Endothelial cell of umbilical vein (primary cell): ENCODE measurements around the gene ERBB3. TPM values are rescaled to one million over a fixed set of nuclear protein-coding genes. Genes with fewer than 3 reads are reported as not detected.

Source experiments
- BruUV-seq: library from RNA; stranded (reverse); fragments of 400-500 nt; replicated peaks from 2 replicates; lab custom pipeline; 2021; lab: Mats Ljungman, UMichigan
- CTCF ChIA-PET: fragments of 300-600, 350-600 bp; sonication (Branson Sonifier 250); formaldehyde crosslinking; loops from one replicate; lab custom pipeline; 2021; ENCODE audit warnings: antibody characterized with exemption, inconsistent platforms; lab: Charles Lee
- POLR2A ChIA-PET: fragments of 300-600, 350-600 bp; sonication (Branson Sonifier 250); formaldehyde crosslinking; loops from one replicate; lab custom pipeline; 2021; ENCODE audit warnings: antibody characterized with exemption, inconsistent platforms; lab: Charles Lee
- DNase-seq: peaks from one replicate; pipeline ENCODE4 v3.0.0-alpha.2; 2011; ENCODE audit warnings: low read depth, low spot score
- FAIRE-seq: peaks from 2 replicates; lab custom pipeline; 2011; peaks lifted over from hg19 to GRCh38; lab: Jason Lieb, UNC
- H2AFZ ChIP-seq: 2 replicates; pipeline ENCODE4 v1.6.0; 2012; ENCODE audit warnings: low read depth, low read length, control low read depth, inconsistent platforms
- H3K27ac ChIP-seq: 2 replicates; pipeline ENCODE4 v1.5.1; 2011; ENCODE audit warnings: low read depth, mild to moderate bottlenecking, control low read depth, low read length, moderate library complexity; ENCODE audit not compliant: insufficient read depth
- H3K27me3 ChIP-seq, 2 experiments: 2 replicates each; pipeline versions ENCODE4 v1.6.0 to v1.6.1; 2011; ENCODE audit warnings: low read length in 2 of 2, mixed read lengths in 1 of 2; ENCODE audit not compliant: control insufficient read depth in 2 of 2, insufficient read depth in 2 of 2
- H3K36me3 ChIP-seq, 2 experiments: 2 replicates in 1 of 2; 3 replicates in 1 of 2; pipeline ENCODE4 v1.5.1; 2011; ENCODE audit warnings: low read length in 2 of 2, mild to moderate bottlenecking in 1 of 2, moderate library complexity in 1 of 2; ENCODE audit not compliant: control insufficient read depth in 2 of 2, insufficient read depth in 2 of 2; ENCODE audit errors: extremely low read depth in 1 of 2
- H3K4me1 ChIP-seq: 3 replicates; pipeline ENCODE4 v1.5.1; 2011; ENCODE audit warnings: mild to moderate bottlenecking, low read length; ENCODE audit not compliant: control insufficient read depth, insufficient read depth; ENCODE audit errors: extremely low read depth
- H3K4me2 ChIP-seq: 2 replicates; pipeline ENCODE4 v1.6.1; 2011; ENCODE audit warnings: low read length, control low read depth, mixed read lengths; ENCODE audit not compliant: insufficient read depth
- H3K4me3 ChIP-seq, 3 experiments: fragments of 200-600 bp in 1 of 3; sonication (generic), shearing (Covaris generic) in 1 of 3; replicated peaks in 1 of 3; 2 replicates each; pipeline ENCODE4 v1.5.1; 2011 to 2016; ENCODE audit warnings: control low read depth in 3 of 3, low read length in 3 of 3, mild to moderate bottlenecking in 2 of 3, inconsistent platforms in 1 of 3, low read depth in 1 of 3, moderate library complexity in 1 of 3; ENCODE audit not compliant: insufficient read depth in 1 of 3
- H3K79me2 ChIP-seq: 2 replicates; pipeline ENCODE4 v1.6.0; 2012; ENCODE audit warnings: low read length, inconsistent platforms; ENCODE audit not compliant: control insufficient read depth, insufficient read depth
- H3K9ac ChIP-seq: replicated peaks from 2 replicates; pipeline ENCODE3; 2011; ENCODE audit warnings: low read length, control low read depth; ENCODE audit not compliant: insufficient read depth; ENCODE audit errors: extremely low read depth
- H3K9me1 ChIP-seq: replicated peaks from 3 replicates; pipeline ENCODE4 v1.6.0; 2011; ENCODE audit warnings: mild to moderate bottlenecking, low read length; ENCODE audit not compliant: control insufficient read depth, insufficient read depth; ENCODE audit errors: extremely low read depth
- H3K9me3 ChIP-seq: replicated peaks from 2 replicates; pipeline ENCODE4 v1.5.1; 2012; ENCODE audit warnings: low read length, inconsistent platforms; ENCODE audit not compliant: control insufficient read depth, insufficient read depth
- H4K20me1 ChIP-seq: replicated peaks from 2 replicates; pipeline ENCODE3; 2011; ENCODE audit warnings: mild to moderate bottlenecking, low read length; ENCODE audit not compliant: control insufficient read depth, insufficient read depth; ENCODE audit errors: extremely low read depth
- FOS ChIP-seq: IDR thresholded peaks from 2 replicates; pipeline ENCODE4 v1.6.1; 2011; ENCODE audit warnings: mild to moderate bottlenecking, low read length, moderate library complexity, borderline replicate concordance; ENCODE audit not compliant: insufficient read depth
- GATA2 ChIP-seq: IDR thresholded peaks from 2 replicates; pipeline ENCODE4 v1.7.0; 2011; ENCODE audit warnings: low read depth, mild to moderate bottlenecking, moderate library complexity, mixed read lengths, low read length; ENCODE audit not compliant: insufficient read length, insufficient read depth
- JUN ChIP-seq: IDR thresholded peaks from 2 replicates; pipeline ENCODE4 v1.6.1; 2011; ENCODE audit warnings: borderline replicate concordance, low read depth; ENCODE audit not compliant: insufficient read length, insufficient read depth
- MYC ChIP-seq: IDR thresholded peaks from one replicate; pipeline ENCODE4 v1.6.1; 2011; ENCODE audit warnings: mild to moderate bottlenecking, low read depth, low read length
- POLR2AphosphoS5 ChIP-seq: IDR thresholded peaks from 2 replicates; pipeline ENCODE4 v1.6.1; 2012; ENCODE audit warnings: low read depth, mild to moderate bottlenecking, control low read depth, low read length, moderate library complexity; ENCODE audit not compliant: insufficient read depth
- dilution Hi-C: fragments of 300-500 bp; cut with MboI; formaldehyde crosslinking; loops from one replicate; pipeline ENCODE4 v1.15.0; 2019; ENCODE audit warnings: low sequenced_read_pairs; ENCODE audit not compliant: extremely low pct_ligation_motif_present
- intact Hi-C: fragments of 100-400 bp; cut with micrococcal nuclease; formaldehyde crosslinking; loops from one replicate; pipeline ENCODE4 v1.10.0; 2022
- polyA plus RNA-seq, 4 experiments: library from polyadenylated mRNA; depleted of rRNA in 3 of 4; stranded (reverse) in 3 of 4; unstranded in 1 of 4; fragments of >200 nt; gene quantifications; 2 replicates each; pipeline versions ENCODE4 v1.2.1 to v1.2.3, GENCODE V29; 2011 to 2012; ENCODE audit warnings: missing spikeins in 1 of 4
- total RNA-seq: library from RNA; stranded (reverse); gene quantifications from 2 replicates; pipeline ENCODE4 v1.2.3, GENCODE V29; 2021
- TF ChIP-seq, protein P1 (sequence below), 2 donors: IDR thresholded peaks; 1 replicate in 1 of 2; 2 replicates in 1 of 2; pipeline ENCODE4 v1.5.1; 2011; ENCODE audit warnings: low read length in 2 of 2, mild to moderate bottlenecking in 2 of 2, moderate library complexity in 2 of 2, control low read depth in 1 of 2, inconsistent platforms in 1 of 2, low read depth in 1 of 2; ENCODE audit not compliant: insufficient read depth in 1 of 2; ENCODE audit errors: extremely low read depth in 1 of 2
- TF ChIP-seq, protein P2 (sequence below): IDR thresholded peaks from 2 replicates; pipeline ENCODE4 v1.6.1; 2011; ENCODE audit not compliant: insufficient read depth, insufficient read length

Gene ERBB3
- total and polyA plus RNA-seq, 2 donors (not counting 3 experiments of a cell fraction or from before 2014, with no cell fraction given) = 0.11 to 1.5 TPM

GRCh38 chr12:56120158-56120846 lies 40.3 kb downstream of the ERBB3 start:
- peaks cover 0 to 13% of the 10 kb centered on the region in 2 experiments for H3K36me3 ChIP-seq
- no peaks in the 10 kb centered on the region for H3K27me3 ChIP-seq
- peak overlapping the region; percentile 39 for H3K4me2 ChIP-seq
- H2AFZ ChIP-seq = no peak overlapping the region
- H3K27ac ChIP-seq = no peak overlapping the region
- peaks cover 23% of the 10 kb centered on the region for H3K4me1 ChIP-seq
- BruUV-seq = no TSS peak
- no peak overlapping the region for H3K4me3 ChIP-seq
- POLR2A ChIA-PET = interaction anchor here (0.6 to 3.0 kb wide), 5 partner anchors 8 to 379 kb away, joined by 3 to 20 read pairs (median 7); partner anchors contain the start of genes ESYT1 and MYL6
- no peaks in the 10 kb centered on the region for H3K9me1 ChIP-seq
- DNase-seq = no peak
- no peak for FAIRE-seq
- no peaks in the 10 kb centered on the region for H4K20me1 ChIP-seq
- H3K9me3 ChIP-seq = no peaks in the 10 kb centered on the region
- H3K9ac ChIP-seq = no peak overlapping the region
- CTCF ChIA-PET = interaction anchor here (0.5 to 11.9 kb wide), 14 partner anchors 7 to 509 kb away, joined by 3 to 236 read pairs (median 5); partner anchors contain the start of genes ANKRD52, ESYT1, MYL6 and PA2G4
- H3K79me2 ChIP-seq = peaks cover 24% of the 10 kb centered on the region
- dilution Hi-C loops (no loop called here), intact Hi-C loops (no loop called here)
- no peak for TF ChIP-seq JUN
- TF ChIP-seq FOS = no peak
- TF ChIP-seq, protein P1, sequence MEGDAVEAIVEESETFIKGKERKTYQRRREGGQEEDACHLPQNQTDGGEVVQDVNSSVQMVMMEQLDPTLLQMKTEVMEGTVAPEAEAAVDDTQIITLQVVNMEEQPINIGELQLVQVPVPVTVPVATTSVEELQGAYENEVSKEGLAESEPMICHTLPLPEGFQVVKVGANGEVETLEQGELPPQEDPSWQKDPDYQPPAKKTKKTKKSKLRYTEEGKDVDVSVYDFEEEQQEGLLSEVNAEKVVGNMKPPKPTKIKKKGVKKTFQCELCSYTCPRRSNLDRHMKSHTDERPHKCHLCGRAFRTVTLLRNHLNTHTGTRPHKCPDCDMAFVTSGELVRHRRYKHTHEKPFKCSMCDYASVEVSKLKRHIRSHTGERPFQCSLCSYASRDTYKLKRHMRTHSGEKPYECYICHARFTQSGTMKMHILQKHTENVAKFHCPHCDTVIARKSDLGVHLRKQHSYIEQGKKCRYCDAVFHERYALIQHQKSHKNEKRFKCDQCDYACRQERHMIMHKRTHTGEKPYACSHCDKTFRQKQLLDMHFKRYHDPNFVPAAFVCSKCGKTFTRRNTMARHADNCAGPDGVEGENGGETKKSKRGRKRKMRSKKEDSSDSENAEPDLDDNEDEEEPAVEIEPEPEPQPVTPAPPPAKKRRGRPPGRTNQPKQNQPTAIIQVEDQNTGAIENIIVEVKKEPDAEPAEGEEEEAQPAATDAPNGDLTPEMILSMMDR (IDR thresholded peaks at IDR 0.05; ENCODE audit: extremely low read depth in 1 of 2, insufficient read depth in 1 of 2, low read depth in 1 of 2, low read length in 2 of 2) = no peak
- TF ChIP-seq, protein P2, sequence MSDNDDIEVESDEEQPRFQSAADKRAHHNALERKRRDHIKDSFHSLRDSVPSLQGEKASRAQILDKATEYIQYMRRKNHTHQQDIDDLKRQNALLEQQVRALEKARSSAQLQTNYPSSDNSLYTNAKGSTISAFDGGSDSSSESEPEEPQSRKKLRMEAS = no peak
- TF ChIP-seq POLR2AphosphoS5 = no peak
- no peak for TF ChIP-seq MYC
- TF ChIP-seq GATA2 = no peak
